ENCODE measurements around the gene IMPG1. TPM values are rescaled to one million over a fixed set of nuclear protein-coding genes. Genes with fewer than 3 reads are reported as not detected.
A peak's percentile ranks its signal among the peaks of the same experiment; 100 is the strongest.

Gene IMPG1
- total RNA-seq, 1 donor from 2014 or later, result not detected

- no peak overlapping the region for H3K27ac Mint-ChIP-seq
Observed at GRCh38 chr6:75993236-75994162, 79.0 kb downstream of the IMPG1 start.

GRCh38 chr6:75991941-75992340 is 80.5 kb downstream of the IMPG1 start:
- peak; percentile 17 for DNase-seq (ENCODE audit: low spot score)

More at GRCh38 chr6:75993236-75994162, 79.0 kb downstream of the IMPG1 start:
- Histone ChIP-seq H3K9ac (no peak overlapping the region), H3K36me3 (no peaks in the 10 kb centered on the region), H3K27ac (peak overlapping the region; percentile 59), H4K20me1 (ENCODE audit: low read depth) (no peaks in the 10 kb centered on the region), H3K4me2 (peak overlapping the region; percentile 43), H3K4me3 (no peak overlapping the region), H3K9me3 (ENCODE audit: low read depth) (no peaks in the 10 kb centered on the region), H3F3A (ENCODE audit: low read depth) (peaks cover 29% of the 10 kb centered on the region), H3K27me3 (no peaks in the 10 kb centered on the region), H2AFZ (replicated peaks) (no peak overlapping the region), H3K79me2 (ENCODE audit: low read depth) (no peaks in the 10 kb centered on the region), H3K4me1 (peaks cover 46% of the 10 kb centered on the region)
- no peak for TF ChIP-seq EZH2 (IDR thresholded peaks at IDR 0.05)
- no peak for TF ChIP-seq EZH2phosphoT487 (IDR thresholded peaks at IDR 0.05)
- no peak for TF ChIP-seq CTCF (IDR thresholded peaks at IDR 0.05)
- Mint-ChIP-seq H3K4me1 (peaks cover 21% of the 10 kb centered on the region), H3K9me3 (no peaks in the 10 kb centered on the region), H3K27me3 (ENCODE audit: insufficient read depth, low read depth) (peaks cover 4% of the 10 kb centered on the region), H3K36me3 (no peaks in the 10 kb centered on the region), H3K4me3 (no peak overlapping the region)
- peak; percentile 35 for DNase-seq (ENCODE audit: low spot score)

GRCh38 chr6:75986935-75987334 is 85.5 kb downstream of the IMPG1 start:
- peaks cover 7% of the 10 kb centered on the region for H3K27me3 Mint-ChIP-seq (ENCODE audit: insufficient read depth, low read depth)
- Histone ChIP-seq H3K36me3 (no peaks in the 10 kb centered on the region), H3K4me1 (peaks cover 5% of the 10 kb centered on the region), H4K20me1 (ENCODE audit: low read depth) (no peaks in the 10 kb centered on the region), H3K27me3 (no peaks in the 10 kb centered on the region), H3F3A (ENCODE audit: low read depth) (peaks cover 2% of the 10 kb centered on the region), H3K4me3 (no peak overlapping the region), H3K9ac (no peak overlapping the region), H2AFZ (replicated peaks) (no peak overlapping the region), H3K9me3 (ENCODE audit: low read depth) (no peaks in the 10 kb centered on the region), H3K4me2 (no peak overlapping the region), H3K27ac (no peak overlapping the region), H3K79me2 (ENCODE audit: low read depth) (no peaks in the 10 kb centered on the region)
- DNase-seq (ENCODE audit: low spot score), result no peak
- peaks cover 9% of the 10 kb centered on the region for H3K4me1 Mint-ChIP-seq
- H3K4me3 Mint-ChIP-seq, result no peak overlapping the region
- no peak overlapping the region for H3K27ac Mint-ChIP-seq
- no peaks in the 10 kb centered on the region for H3K9me3 Mint-ChIP-seq
- TF ChIP-seq EZH2 (IDR thresholded peaks at IDR 0.05) (no peak), EZH2phosphoT487 (IDR thresholded peaks at IDR 0.05) (no peak), CTCF (IDR thresholded peaks at IDR 0.05) (no peak)
- H3K36me3 Mint-ChIP-seq, result no peaks in the 10 kb centered on the region

More at GRCh38 chr6:75991941-75992340, 80.5 kb downstream of the IMPG1 start:
- H3K27me3 Mint-ChIP-seq (ENCODE audit: insufficient read depth, low read depth), result peaks cover 4% of the 10 kb centered on the region
- H2AFZ ChIP-seq (replicated peaks), result no peak overlapping the region
- peaks cover 29% of the 10 kb centered on the region for H3F3A ChIP-seq (ENCODE audit: low read depth)
- no peaks in the 10 kb centered on the region for H3K36me3 ChIP-seq
- no peak overlapping the region for H3K9ac ChIP-seq
- H3K4me3 Mint-ChIP-seq, result no peak overlapping the region
- H3K4me1 ChIP-seq, result peaks cover 46% of the 10 kb centered on the region
- H3K27ac Mint-ChIP-seq, result no peak overlapping the region
- peaks cover 21% of the 10 kb centered on the region for H3K4me1 Mint-ChIP-seq
- TF ChIP-seq CTCF (IDR thresholded peaks at IDR 0.05), result peak; percentile 22
- TF ChIP-seq EZH2 (IDR thresholded peaks at IDR 0.05), result no peak
- no peaks in the 10 kb centered on the region for H3K9me3 Mint-ChIP-seq
- H3K27ac ChIP-seq, result no peak overlapping the region
- H3K4me3 ChIP-seq, result no peak overlapping the region
- H3K36me3 Mint-ChIP-seq, result no peaks in the 10 kb centered on the region
- H3K9me3 ChIP-seq (ENCODE audit: low read depth), result no peaks in the 10 kb centered on the region
- H4K20me1 ChIP-seq (ENCODE audit: low read depth), result no peaks in the 10 kb centered on the region
- no peaks in the 10 kb centered on the region for H3K27me3 ChIP-seq
- no peaks in the 10 kb centered on the region for H3K79me2 ChIP-seq (ENCODE audit: low read depth)
- peak overlapping the region; percentile 43 for H3K4me2 ChIP-seq
